Globus pallidus (tissue), 1 donor: ENCODE measurements around the gene POU4F1.
"Not testable (repeated sequence)": the region's sequence is repeated elsewhere in the genome, so short reads cannot be mapped to it uniquely, and the experiment has no call there.

ENCODE experiments used
- DNase-seq: peaks from one replicate; pipeline ENCODE4 v3.0.0-alpha.2; 2015; ENCODE audit warnings: low spot score

Gene POU4F1

GRCh38 chr13:78603240-78603957, at the start of gene POU4F1:
TSS of gene POU4F1 (minus strand) at chr13:78603552. CDS start at chr13:78603326, 226 bp downstream.
- DNase-seq: no peak

- no peak for DNase-seq
Measured at GRCh38 chr13:78652651-78653050, 49.3 kb upstream of the POU4F1 start.

GRCh38 chr13:78650717-78651083, 47.3 kb upstream of the POU4F1 start:
- no peak for DNase-seq

- DNase-seq: no peak
Measured at GRCh38 chr13:78649997-78650716, 46.8 kb upstream of the POU4F1 start.

- DNase-seq: not testable (repeated sequence)
Measured at GRCh38 chr13:78647109-78647678, 43.8 kb upstream of the POU4F1 start.

- no peak for DNase-seq
Measured at GRCh38 chr13:78638216-78638615, 34.9 kb upstream of the POU4F1 start.

GRCh38 chr13:78636495-78636894, 33.1 kb upstream of the POU4F1 start:
- no peak for DNase-seq

GRCh38 chr13:78632996-78633395, 29.6 kb upstream of the POU4F1 start:
- no peak for DNase-seq

- no peak for DNase-seq
Measured at GRCh38 chr13:78631077-78631476, 27.7 kb upstream of the POU4F1 start.

GRCh38 chr13:78630511-78630910, 27.2 kb upstream of the POU4F1 start:
- no peak for DNase-seq

GRCh38 chr13:78625384-78625783, 22.0 kb upstream of the POU4F1 start:
- no peak for DNase-seq

- no peak for DNase-seq
Measured at GRCh38 chr13:78623132-78623531, 19.8 kb upstream of the POU4F1 start.

GRCh38 chr13:78620936-78621470, 17.7 kb upstream of the POU4F1 start:
- no peak for DNase-seq

- no peak for DNase-seq
Measured at GRCh38 chr13:78618411-78618810, 15.1 kb upstream of the POU4F1 start.

GRCh38 chr13:78611040-78611439, 7.7 kb upstream of the POU4F1 start:
- DNase-seq: no peak

- no peak for DNase-seq
Measured at GRCh38 chr13:78610381-78610883, 7.1 kb upstream of the POU4F1 start.

GRCh38 chr13:78609464-78610205, 6.3 kb upstream of the POU4F1 start:
- DNase-seq: no peak

GRCh38 chr13:78608688-78609463, 5.5 kb upstream of the POU4F1 start:
- DNase-seq: no peak

GRCh38 chr13:78608252-78608687, 4.9 kb upstream of the POU4F1 start:
- DNase-seq: no peak

- DNase-seq: no peak
Measured at GRCh38 chr13:78607409-78608251, 4.3 kb upstream of the POU4F1 start.
